Transverse colon (tissue), 4 donors: ENCODE results near the gene SOX10.
"Not testable (repeated sequence)": the region's sequence is repeated elsewhere in the genome, so short reads cannot be mapped to it uniquely, and the experiment has no call there.

Experiments used
- CTCF ChIP-seq, 5 experiments: fragments of 200-600 bp in 3 of 5; fragments of 450-650 bp in 2 of 5; sonication (generic) in 3 of 5; IDR thresholded peaks; 1 replicate in 2 of 5; 2 replicates in 3 of 5; pipeline ENCODE4 v1.5.1; 2016 to 2017; ENCODE audit warnings: antibody characterized with exemption in 5 of 5, inconsistent platforms in 3 of 5, mild to moderate bottlenecking in 2 of 5, moderate library complexity in 1 of 5
- POLR2A ChIP-seq: fragments of 450-650 bp; IDR thresholded peaks from one replicate; pipeline ENCODE4 v1.6.1; 2016; ENCODE audit warnings: antibody characterized with exemption, mild to moderate bottlenecking, moderate library complexity
- POLR2AphosphoS5 ChIP-seq, 3 donors: sonication (generic); formaldehyde crosslinking; IDR thresholded peaks; one replicate each; pipeline ENCODE4 v1.6.1; 2016; ENCODE audit warnings: antibody characterized with exemption in 3 of 3

- TF ChIP-seq POLR2AphosphoS5 (IDR thresholded peaks at IDR 0.05); CTCF (IDR thresholded peaks at IDR 0.05); POLR2A: not testable (repeated sequence)
Observed at GRCh38 chr22:37944423-37944822, 39.9 kb downstream of the SOX10 start.
